ENCODE data around the gene PIGU.

PIGU gene

DNA sequence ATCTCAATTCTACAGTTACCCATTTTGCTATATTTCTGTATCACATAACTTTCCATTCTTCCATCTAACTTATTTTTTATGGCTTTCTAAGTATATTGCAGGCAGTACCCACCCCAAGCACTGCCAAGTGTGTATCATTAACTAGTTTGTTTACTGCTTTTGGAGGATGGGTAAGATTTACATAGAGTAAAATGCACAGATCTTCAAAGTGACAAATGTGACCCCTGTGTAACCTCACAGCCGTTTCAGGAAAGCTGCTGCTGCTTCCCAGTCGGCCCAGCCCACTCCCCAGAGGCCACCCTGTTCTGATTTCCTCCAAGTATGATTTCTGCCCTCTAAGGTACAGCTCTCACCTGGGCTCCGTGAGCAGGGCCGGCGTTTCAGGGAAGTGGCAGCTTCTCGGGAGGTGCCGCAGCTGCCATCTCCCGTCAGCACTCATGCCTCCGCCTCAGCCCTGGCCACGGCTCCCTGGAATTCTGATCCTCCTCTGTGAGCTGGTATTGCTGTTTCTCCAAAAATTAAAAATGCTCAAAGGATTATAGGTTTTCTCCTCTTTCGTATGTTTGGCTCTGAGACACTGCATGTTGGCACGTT lies 133.3 kb downstream of the PIGU start:
- H3K9me3 ChIP-seq (ENCODE audit: control insufficient read depth, insufficient read depth, low read length): no peaks in the 10 kb centered on the region
- peaks cover 3% of the 10 kb centered on the region; the same call in 1 of the 2 replicates for H3K4me1 ChIP-seq (ENCODE audit: insufficient read depth, low read length)
- H3K9ac ChIP-seq (ENCODE audit: low read depth, low read length): no peak overlapping the region
- no peaks in the 10 kb centered on the region; the same call in none of the 2 replicates for H3K36me3 ChIP-seq (ENCODE audit: insufficient read depth, low read length)

DNA sequence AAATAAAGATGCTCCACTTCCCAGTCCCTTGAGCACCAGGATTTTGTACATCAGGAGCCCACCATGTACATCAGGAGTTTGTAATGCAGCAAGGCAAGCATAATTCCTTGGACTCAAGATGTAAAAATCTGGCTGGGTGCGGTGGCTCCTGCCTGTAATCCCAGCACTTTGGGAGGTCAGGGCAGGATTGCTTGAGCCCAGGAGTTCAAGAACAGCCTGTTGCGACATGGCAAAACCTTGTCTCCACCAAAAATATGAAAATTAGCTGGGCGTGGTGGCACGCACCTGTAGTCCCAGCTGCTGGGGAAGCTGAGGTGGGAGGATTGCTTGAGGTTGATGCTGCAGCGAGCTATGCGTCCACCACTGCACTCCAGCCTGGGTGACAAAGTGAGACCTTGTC lies 134.5 kb downstream of the PIGU start:
- Histone ChIP-seq H3K36me3 (ENCODE audit: insufficient read depth, low read length) (peaks cover 5% of the 10 kb centered on the region), H3K9me3 (ENCODE audit: control insufficient read depth, insufficient read depth, low read length) (no peaks in the 10 kb centered on the region), H3K9ac (ENCODE audit: low read depth, low read length) (no peak overlapping the region), H3K4me1 (ENCODE audit: insufficient read depth, low read length) (peaks cover 3% of the 10 kb centered on the region; the same call in 1 of the 2 replicates)

DNA sequence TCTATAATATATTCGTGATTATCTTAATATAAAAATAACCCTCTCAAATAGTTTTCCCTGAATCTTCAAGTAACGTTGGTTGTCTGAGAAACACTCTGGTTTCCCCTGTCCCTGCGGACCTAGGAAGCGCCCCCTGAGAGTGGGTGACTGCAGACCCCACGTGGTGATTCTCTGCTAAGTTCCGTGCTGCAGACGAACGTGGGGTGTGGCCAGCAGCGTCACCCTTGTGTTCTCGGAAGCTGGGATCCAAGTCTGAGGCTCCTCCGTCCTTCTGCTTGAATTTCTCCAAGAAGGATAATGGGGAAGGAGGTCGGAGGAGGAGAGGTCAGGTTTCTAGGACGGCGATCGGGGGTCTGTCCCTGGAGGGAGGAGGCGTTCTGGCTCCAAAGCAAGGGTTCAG lies 135.0 kb downstream of the PIGU start:
- Histone ChIP-seq H3K9me3 (ENCODE audit: control insufficient read depth, insufficient read depth, low read length) (no peaks in the 10 kb centered on the region), H3K9ac (ENCODE audit: low read depth, low read length) (no peak overlapping the region), H3K36me3 (ENCODE audit: insufficient read depth, low read length) (peaks cover 6% of the 10 kb centered on the region), H3K4me1 (ENCODE audit: insufficient read depth, low read length) (peaks cover 3% of the 10 kb centered on the region; the same call in 1 of the 2 replicates)

DNA sequence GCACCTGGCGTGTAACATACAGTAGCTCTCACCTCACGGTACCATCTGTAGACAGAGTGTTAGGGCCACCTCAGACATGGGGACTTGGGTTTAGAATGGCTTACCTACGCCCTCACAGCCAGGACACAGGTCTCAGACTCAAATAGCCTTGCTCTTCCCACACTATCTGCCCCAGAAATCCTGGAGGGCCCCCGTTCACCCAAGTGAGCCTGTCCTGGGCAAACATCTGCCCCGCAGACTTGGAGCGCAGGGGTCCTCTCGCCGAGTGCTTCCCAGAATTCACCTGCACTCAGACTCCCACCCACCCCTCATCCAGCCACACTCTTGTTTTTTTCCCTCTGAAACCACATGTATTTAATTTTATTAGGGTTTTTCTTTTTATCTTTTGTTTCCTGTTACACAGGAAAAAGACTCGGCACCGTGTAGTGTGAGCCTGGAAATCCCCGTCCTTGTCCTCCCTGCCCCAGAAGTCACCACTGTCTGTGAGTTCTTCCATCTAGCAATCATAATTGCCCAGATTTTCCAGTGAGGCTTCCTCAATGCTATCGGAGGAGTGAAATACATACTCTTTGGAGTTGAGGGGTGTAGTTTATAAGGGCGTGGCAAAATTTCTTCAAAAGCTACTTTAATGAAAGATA lies 135.5 kb downstream of the PIGU start:
- H3K36me3 ChIP-seq (ENCODE audit: insufficient read depth, low read length): peaks cover 6% of the 10 kb centered on the region
- no peak overlapping the region for H3K9ac ChIP-seq (ENCODE audit: low read depth, low read length)
- peaks cover 3% of the 10 kb centered on the region; the same call in 1 of the 2 replicates for H3K4me1 ChIP-seq (ENCODE audit: insufficient read depth, low read length)
- no peaks in the 10 kb centered on the region for H3K9me3 ChIP-seq (ENCODE audit: control insufficient read depth, insufficient read depth, low read length)

DNA sequence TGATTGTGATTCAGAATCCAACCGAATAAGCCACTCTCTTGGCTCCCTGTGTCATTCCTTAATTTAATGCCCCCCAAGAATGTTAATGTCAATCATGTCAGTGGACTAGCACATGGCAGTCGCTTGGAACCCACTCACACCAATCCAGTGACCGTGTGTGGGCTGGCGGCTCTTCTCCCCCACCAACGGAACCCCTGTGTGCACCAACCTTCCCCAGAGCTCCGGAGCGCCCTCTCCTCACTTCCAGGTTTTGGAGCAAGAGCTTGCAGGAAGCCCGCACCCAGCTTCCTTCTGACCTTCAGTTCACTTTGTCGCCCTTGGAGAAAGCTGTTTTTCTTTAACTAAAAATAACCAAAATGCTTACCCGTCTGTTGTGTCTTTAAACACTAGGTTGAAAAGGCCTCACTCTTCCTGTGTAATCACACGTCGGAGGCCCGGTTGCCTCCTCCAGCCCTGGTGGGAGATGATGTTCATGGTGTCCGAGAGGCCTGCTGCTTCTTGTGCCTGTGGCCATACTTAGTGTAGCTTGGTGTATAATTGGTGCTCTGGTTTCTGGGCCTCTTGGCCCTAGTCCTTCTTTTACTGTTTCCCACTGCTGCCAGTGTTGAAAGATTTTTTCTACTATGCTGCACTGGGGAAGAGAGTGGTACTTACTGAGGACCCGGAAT lies 136.2 kb downstream of the PIGU start:
- H3K36me3 ChIP-seq (ENCODE audit: insufficient read depth, low read length): peaks cover 6% of the 10 kb centered on the region
- H3K9me3 ChIP-seq (ENCODE audit: control insufficient read depth, insufficient read depth, low read length): no peaks in the 10 kb centered on the region
- peaks cover 3% of the 10 kb centered on the region; the same call in 1 of the 2 replicates for H3K4me1 ChIP-seq (ENCODE audit: insufficient read depth, low read length)
- H3K9ac ChIP-seq (ENCODE audit: low read depth, low read length): no peak overlapping the region

DNA sequence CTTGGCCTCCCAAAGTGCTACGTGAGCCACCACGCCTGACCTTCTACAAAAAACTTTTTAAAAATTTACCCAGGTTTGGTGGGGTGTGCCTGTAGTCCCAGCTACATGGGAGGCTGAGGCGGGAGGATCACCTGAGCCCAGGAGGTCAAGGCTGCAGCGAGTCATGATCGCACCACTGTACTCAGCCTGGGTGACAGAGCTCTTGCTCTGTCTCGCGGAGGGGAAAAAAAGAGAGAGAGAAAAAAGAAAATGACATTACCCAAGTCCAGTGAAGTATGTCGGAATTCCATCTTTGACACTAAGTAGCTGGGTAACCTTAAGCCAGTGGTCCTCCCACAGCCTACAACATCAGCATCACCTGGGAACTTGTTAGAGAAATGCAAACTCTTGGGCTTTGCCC lies 137.1 kb downstream of the PIGU start:
- no peak overlapping the region for H3K9ac ChIP-seq (ENCODE audit: low read depth, low read length)

DNA sequence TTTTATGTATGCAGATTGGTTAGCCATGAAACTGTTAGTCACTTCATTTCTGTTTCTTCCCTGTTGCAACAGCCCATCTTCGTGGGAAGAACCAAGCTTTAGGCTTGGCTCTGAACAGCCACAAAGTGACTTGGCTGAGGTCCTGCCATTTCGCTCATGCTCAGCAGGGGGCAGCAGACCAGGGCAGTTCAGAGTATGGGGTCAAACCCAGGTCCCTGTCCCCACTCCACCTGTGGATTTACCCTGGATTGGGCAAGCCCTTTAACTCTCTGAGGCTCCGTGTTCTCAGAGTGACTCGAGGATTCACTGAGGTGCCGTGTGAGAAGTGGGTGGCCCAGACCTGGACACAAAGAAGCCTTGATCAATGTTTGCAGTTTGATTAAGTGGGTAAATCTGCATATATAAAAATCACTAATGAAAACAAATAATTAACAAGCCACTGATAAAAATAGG lies 138.2 kb downstream of the PIGU start:
- Histone ChIP-seq H3K36me3 (ENCODE audit: insufficient read depth, low read length) (peaks cover 18% of the 10 kb centered on the region), H3K9me3 (ENCODE audit: control insufficient read depth, insufficient read depth, low read length) (no peaks in the 10 kb centered on the region), H3K4me1 (ENCODE audit: insufficient read depth, low read length) (no peaks in the 10 kb centered on the region), H3K9ac (ENCODE audit: low read depth, low read length) (no peak overlapping the region)

More for the DNA sequence above, 137.1 kb downstream of the PIGU start:
- H3K9me3 ChIP-seq (ENCODE audit: control insufficient read depth, insufficient read depth, low read length): no peaks in the 10 kb centered on the region
- peaks cover 3% of the 10 kb centered on the region; the same call in 1 of the 2 replicates for H3K4me1 ChIP-seq (ENCODE audit: insufficient read depth, low read length)
- H3K36me3 ChIP-seq (ENCODE audit: insufficient read depth, low read length): peaks cover 16% of the 10 kb centered on the region

DNA sequence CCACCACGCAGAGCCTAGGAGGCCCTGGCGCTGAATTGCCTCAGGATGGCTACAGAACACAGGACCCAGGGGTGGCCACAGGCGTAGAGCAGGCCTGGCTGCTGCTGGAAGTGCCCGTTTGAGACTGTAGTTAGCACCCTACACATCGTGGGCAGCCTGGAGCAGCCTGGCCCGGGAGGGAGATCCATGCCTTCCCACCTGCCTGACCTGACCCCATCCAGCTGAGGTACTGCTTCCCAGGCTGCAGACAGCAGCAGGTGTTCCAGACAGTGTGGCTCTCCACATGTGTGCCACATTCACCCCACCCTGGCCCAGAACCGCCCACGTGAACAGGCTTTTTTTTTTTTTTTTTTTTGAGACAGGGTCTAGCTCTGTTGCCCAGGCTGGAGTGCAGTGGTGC lies 139.2 kb downstream of the PIGU start:
- Histone ChIP-seq H3K9ac (ENCODE audit: low read depth, low read length) (no peak overlapping the region), H3K4me1 (ENCODE audit: insufficient read depth, low read length) (no peaks in the 10 kb centered on the region), H3K36me3 (ENCODE audit: insufficient read depth, low read length) (peaks cover 18% of the 10 kb centered on the region), H3K9me3 (ENCODE audit: control insufficient read depth, insufficient read depth, low read length) (no peaks in the 10 kb centered on the region)

DNA sequence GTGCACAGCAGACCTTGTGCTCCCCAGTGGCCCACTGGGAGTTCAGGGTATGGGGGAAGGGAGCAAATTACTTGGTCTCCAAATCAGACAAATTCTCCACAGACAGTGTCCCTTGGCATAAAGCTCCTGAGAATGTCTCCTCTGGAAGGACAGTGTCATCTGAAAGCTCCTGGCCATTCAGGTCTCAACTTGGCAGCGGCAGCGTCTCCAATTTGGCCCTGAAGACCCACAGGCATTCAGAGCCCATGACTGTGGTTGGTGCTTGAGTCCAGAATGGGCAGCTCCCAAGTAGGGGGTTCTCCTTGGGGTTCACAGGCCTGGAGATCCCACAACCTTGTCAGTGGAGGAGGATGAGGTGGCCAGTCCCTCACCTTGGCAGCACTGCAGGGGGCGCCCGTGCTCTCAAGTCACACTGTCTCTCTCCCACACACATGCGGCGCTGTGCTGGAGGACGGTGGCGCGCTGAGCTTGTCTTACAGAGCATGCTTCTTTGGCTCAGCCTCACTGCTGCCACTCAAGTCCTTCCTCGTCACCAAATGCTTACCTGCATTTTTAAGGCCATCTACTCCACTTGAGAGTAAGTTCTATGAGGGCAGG lies 140.0 kb downstream of the PIGU start:
- no peaks in the 10 kb centered on the region for H3K4me1 ChIP-seq (ENCODE audit: insufficient read depth, low read length)
- no peaks in the 10 kb centered on the region for H3K9me3 ChIP-seq (ENCODE audit: control insufficient read depth, insufficient read depth, low read length)
- H3K36me3 ChIP-seq (ENCODE audit: insufficient read depth, low read length): peaks cover 18% of the 10 kb centered on the region
- H3K9ac ChIP-seq (ENCODE audit: low read depth, low read length): no peak overlapping the region

DNA sequence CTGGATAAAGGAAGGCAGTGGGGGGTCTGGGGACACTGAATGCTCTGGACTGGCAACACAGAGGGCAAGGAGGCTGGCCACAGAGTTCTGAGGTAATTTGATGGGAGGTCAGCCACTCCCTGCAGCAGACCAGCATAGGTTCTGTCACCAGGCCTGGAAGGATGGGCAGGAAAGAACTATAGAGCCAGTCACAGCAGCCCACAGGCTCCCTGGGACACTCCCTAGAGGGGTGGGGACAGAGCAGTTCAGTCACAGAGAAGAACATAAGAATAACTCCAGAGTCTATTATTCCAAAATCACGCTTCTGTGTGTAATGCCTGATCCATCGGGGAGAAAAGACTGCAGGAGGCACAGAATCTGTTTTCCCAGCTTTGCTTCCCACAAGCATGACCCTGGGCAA lies 141.0 kb downstream of the PIGU start:
- no peaks in the 10 kb centered on the region for H3K9me3 ChIP-seq (ENCODE audit: control insufficient read depth, insufficient read depth, low read length)
- peaks cover 18% of the 10 kb centered on the region for H3K36me3 ChIP-seq (ENCODE audit: insufficient read depth, low read length)
- H3K4me1 ChIP-seq (ENCODE audit: insufficient read depth, low read length): no peaks in the 10 kb centered on the region
- H3K9ac ChIP-seq (ENCODE audit: low read depth, low read length): no peak overlapping the region

DNA sequence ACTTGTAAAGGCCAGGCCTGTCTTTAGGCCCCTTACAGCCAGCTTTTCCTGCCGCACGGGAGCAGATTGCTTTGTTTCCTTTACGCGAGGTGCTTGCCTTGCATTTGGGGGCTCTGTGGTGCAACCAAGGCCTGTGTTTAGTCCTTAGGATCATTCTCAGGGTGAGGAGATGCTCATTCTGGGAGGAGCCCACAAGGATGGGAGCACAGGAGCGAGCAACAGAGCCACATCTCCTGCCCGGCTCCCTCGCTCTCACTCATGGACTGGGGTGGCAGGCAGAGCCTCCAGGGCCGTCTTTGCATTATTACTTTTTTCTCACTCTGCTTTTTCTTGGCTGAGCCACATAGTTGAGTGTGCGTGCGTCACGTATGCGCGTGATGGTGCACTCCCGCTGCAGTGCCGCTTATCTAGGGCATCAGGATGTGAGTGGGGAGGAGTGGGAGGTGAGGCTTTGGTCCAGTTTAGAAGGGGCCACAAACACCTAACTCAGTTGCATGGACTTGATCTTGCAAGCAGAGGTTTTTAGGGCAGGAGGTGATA lies 141.5 kb downstream of the PIGU start:
- H3K4me1 ChIP-seq (ENCODE audit: insufficient read depth, low read length): no peaks in the 10 kb centered on the region
- H3K9me3 ChIP-seq (ENCODE audit: control insufficient read depth, insufficient read depth, low read length): no peaks in the 10 kb centered on the region
- no peak overlapping the region for H3K9ac ChIP-seq (ENCODE audit: low read depth, low read length)
- H3K36me3 ChIP-seq (ENCODE audit: insufficient read depth, low read length): peaks cover 19% of the 10 kb centered on the region

DNA sequence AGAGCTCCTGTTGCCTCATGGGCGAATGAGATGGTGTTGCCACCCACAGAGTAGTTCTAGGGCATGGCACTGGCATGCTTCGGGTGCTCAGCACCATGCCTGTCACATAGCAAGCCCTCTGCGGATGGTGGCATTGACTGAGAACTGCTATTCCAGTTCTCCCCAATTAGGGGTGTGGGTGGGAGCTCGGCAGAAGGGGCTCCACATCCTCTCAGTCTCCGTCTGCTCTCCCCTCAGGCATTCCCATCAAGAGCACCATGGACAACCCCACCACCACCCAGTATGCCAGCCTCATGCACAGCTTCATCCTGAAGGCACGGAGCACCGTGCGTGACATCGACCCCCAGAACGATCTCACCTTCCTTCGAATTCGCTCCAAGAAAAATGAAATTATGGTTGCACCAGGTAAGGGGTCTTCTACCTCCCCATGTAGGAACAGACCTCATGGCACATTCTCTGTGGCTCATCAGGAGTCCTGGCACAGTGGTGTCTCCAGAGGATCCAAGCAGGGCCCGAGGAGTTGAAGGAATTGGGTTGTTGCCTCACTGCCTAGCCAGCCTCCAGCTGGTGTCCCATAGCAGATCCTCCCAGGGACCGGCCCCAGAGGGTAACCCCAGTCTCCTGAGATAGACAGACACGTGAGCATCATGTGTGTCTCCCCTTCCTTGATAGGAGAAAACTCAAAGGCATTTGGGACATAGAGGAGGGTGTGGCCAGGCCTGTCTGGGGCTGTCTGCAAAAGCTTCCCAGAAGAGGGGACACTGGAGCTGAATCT lies 142.3 kb downstream of the PIGU start:
- H3K9me3 ChIP-seq (ENCODE audit: control insufficient read depth, insufficient read depth, low read length): no peaks in the 10 kb centered on the region
- peaks cover 27% of the 10 kb centered on the region for H3K36me3 ChIP-seq (ENCODE audit: insufficient read depth, low read length)
- no peaks in the 10 kb centered on the region for H3K4me1 ChIP-seq (ENCODE audit: insufficient read depth, low read length)
- no peak overlapping the region for H3K9ac ChIP-seq (ENCODE audit: low read depth, low read length)

DNA sequence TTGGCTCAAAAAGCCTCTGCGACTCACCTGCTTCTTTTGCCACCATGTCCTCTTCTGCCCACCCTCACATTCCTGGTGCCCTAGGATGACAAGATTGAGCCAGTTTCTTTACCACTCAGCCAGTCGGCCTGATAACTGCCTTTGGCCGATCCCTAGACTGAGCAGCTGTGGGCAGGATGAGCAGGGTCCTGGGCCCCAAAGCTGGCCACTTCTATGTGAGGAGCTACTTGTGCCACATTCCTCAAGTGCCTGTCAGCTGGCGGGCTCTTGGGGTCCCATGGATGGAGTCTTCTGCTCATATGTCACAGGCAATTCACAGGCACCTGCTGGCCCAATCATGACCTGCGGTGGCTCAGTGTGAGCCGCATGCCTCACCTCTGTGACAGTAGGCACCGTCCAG lies 144.1 kb downstream of the PIGU start:
- H3K9me3 ChIP-seq (ENCODE audit: control insufficient read depth, insufficient read depth, low read length): no peaks in the 10 kb centered on the region
- H3K4me1 ChIP-seq (ENCODE audit: insufficient read depth, low read length): no peaks in the 10 kb centered on the region
- peaks cover 27% of the 10 kb centered on the region for H3K36me3 ChIP-seq (ENCODE audit: insufficient read depth, low read length)
- no peak overlapping the region for H3K9ac ChIP-seq (ENCODE audit: low read depth, low read length)

DNA sequence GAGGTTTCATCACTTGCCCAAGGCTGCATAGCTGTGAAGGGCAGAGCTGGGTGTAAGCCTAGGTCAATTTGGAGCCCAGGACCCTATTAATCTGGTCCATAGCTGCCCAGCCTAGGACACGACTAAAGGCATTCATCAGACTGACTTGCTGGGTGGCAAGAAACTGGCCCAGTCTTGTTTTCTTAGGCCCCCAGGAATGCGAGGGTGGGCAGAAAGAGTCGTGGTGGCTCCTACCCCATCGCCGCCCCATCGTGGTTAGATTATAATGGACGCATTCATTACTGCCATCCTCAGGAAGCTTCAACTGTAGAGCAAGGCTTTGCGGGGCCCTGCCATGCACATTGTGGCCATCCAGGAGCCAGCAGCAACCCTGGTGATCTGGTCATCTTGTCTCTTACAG lies 144.6 kb downstream of the PIGU start:
- no peaks in the 10 kb centered on the region for H3K9me3 ChIP-seq (ENCODE audit: control insufficient read depth, insufficient read depth, low read length)
- no peaks in the 10 kb centered on the region for H3K4me1 ChIP-seq (ENCODE audit: insufficient read depth, low read length)
- H3K36me3 ChIP-seq (ENCODE audit: insufficient read depth, low read length): peaks cover 24% of the 10 kb centered on the region
- H3K9ac ChIP-seq (ENCODE audit: low read depth, low read length): no peak overlapping the region
